Activated CD4-positive, alpha-beta T cell treated with anti-CD3 and anti-CD28 coated beads for 1 hour (primary cell): ENCODE measurements around the gene BLOC1S4.
"Not testable (repeated sequence)": the region's sequence is repeated elsewhere in the genome, so short reads cannot be mapped to it uniquely, and the experiment has no call there.

Experiments
- DNase-seq: peaks from one replicate; pipeline ENCODE4 v3.0.0-alpha.2; 2020

Gene BLOC1S4

GRCh38 chr4:6719611-6720179, 3.7 kb downstream of the BLOC1S4 start:
- DNase-seq, result no peak

- DNase-seq, result peak; percentile 72
These were observed 4.3 kb downstream of the BLOC1S4 start for GRCh38 chr4:6720202-6720699.

- no peak for DNase-seq
These were observed 5.1 kb downstream of the BLOC1S4 start for GRCh38 chr4:6721121-6721520.

- DNase-seq, result no peak
These were observed 6.9 kb downstream of the BLOC1S4 start for GRCh38 chr4:6722891-6723290.

- no peak for DNase-seq
These were observed 7.9 kb downstream of the BLOC1S4 start for GRCh38 chr4:6723851-6724250.

GRCh38 chr4:6724421-6725111, 8.6 kb downstream of the BLOC1S4 start:
- DNase-seq, result no peak

GRCh38 chr4:6725427-6725961, 9.5 kb downstream of the BLOC1S4 start:
- not testable (repeated sequence) for DNase-seq

- DNase-seq, result no peak
These were observed 11.3 kb downstream of the BLOC1S4 start for GRCh38 chr4:6727081-6727942.

- DNase-seq, result no peak
These were observed 11.9 kb downstream of the BLOC1S4 start for GRCh38 chr4:6727943-6728250.

- DNase-seq, result no peak
These were observed 12.5 kb downstream of the BLOC1S4 start for GRCh38 chr4:6728320-6729029.

GRCh38 chr4:6730603-6731317, 14.8 kb downstream of the BLOC1S4 start:
- no peak for DNase-seq

GRCh38 chr4:6731318-6731675, 15.3 kb downstream of the BLOC1S4 start:
- DNase-seq, result no peak

- no peak for DNase-seq
These were observed 15.8 kb downstream of the BLOC1S4 start for GRCh38 chr4:6731780-6732179.

GRCh38 chr4:6732441-6733357, 16.7 kb downstream of the BLOC1S4 start:
- no peak for DNase-seq

GRCh38 chr4:6733358-6734164, 17.6 kb downstream of the BLOC1S4 start:
- DNase-seq, result no peak

GRCh38 chr4:6734165-6734786, 18.3 kb downstream of the BLOC1S4 start:
- DNase-seq, result no peak

GRCh38 chr4:6739920-6740319, 23.9 kb downstream of the BLOC1S4 start:
- DNase-seq, result no peak

GRCh38 chr4:6740347-6740746, 24.4 kb downstream of the BLOC1S4 start:
- DNase-seq, result no peak

GRCh38 chr4:6742507-6742906, 26.5 kb downstream of the BLOC1S4 start:
- no peak for DNase-seq

- DNase-seq, result no peak
These were observed 27.0 kb downstream of the BLOC1S4 start for GRCh38 chr4:6742989-6743388.
